Retina (tissue), 1 donor: ENCODE results near the gene CTNNBL1.

ENCODE experiments used
- DNase-seq: peaks from one replicate; pipeline ENCODE4 v3.0.0-alpha.2; 2016

The CTNNBL1 gene

DNA sequence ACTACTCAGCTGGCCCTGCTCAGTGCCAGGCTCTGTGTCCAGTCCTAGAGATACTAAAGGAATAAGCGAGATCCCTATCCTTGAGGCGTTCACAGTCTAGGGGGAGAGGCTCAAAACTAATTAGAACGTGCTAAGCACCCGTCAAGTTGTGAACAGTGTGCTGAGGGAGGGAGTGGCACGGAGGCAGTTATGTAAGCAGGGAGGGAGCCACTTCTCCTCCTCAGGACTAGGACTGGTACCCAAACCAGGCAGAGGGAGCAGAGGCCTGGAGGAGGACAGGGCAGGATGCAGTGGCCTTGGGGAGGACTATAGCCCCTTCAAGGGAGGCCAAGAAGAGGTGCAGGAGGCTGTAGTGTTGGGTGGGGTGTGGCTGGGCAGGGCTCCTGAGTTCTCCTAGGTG is 169.5 kb downstream of the CTNNBL1 start:
- no peak for DNase-seq

DNA sequence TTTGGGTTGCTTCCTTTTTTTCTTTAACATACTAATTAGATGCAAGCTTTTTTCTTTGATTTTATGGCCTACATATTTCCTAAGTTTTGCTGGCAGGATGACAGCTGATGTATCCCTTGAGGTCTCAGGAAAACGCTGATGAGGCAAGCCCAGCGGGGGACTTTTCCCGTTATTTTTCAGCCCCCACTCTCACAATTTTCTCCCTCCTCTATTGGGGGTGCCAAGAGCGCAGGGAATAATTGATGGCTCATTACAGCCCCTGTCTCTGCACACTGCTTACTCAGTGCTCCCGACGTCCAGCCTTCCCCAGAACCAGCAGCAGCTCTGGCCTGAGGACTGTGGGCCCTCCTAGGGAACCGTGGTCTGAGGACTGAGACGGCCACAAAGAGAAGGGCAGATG is 170.5 kb downstream of the CTNNBL1 start:
- peak; percentile 76 for DNase-seq

DNA sequence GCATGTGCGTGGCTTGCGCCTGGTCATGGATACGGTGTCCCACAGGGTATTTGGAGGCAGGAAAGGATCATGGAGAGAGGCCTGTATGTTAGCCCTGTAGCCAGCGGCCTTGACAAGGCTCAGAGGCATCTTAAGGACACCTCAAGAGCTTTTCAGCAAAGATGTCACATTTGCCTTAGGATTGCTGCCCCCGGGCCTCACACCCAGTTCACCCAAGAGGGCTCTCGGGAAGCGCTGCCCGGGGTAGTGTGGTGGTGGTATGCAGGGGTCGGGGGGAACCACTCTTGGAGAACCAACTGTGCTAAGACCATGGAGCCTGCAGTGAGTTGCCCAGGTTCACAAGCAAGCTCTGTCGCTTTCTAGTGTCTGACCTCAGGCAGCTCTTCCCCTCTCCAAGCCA is 172.2 kb downstream of the CTNNBL1 start:
- DNase-seq = no peak

DNA sequence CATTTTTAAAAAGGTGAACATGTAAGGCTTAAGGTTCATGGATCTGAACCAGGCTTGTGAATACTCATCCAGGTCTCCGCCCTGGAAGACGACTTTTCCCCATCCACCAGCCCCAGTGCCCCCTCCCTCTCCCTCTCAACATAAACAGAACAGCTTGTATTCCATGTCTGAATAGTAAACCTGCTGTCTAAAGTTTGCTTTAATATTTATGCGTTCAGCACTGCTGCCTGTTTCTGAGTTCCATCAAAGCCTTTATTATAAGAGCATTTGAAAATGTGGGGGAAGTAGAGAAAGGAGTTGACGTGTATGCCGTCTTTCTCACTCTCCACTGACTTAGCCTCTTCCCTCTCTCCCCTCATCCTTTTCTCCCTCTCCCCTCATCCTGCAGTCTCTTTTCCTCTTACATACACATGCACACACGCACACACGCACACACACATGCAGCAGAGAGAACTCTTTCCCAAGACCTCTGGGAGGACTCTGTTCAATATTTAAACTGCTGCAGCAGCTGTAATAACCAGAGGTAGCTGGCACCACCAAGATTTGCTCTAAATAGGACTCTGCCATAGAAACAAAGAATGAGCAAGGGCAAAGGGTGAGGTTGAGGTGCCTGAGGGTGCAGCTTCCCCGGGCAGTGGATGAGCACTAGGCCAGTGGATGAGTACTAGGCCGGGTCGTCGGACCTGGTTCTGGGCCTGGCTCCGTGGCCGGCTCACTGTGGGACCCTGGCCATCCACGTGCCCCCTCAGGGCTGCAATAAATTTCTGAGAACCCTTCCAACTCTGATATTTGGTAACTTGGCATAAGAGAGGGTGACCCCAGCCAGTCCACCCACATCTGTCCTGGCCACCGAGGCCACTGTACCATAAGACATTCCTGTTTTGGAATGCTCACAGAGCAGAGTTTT is 173.7 kb downstream of the CTNNBL1 start:
- DNase-seq = no peak

DNA sequence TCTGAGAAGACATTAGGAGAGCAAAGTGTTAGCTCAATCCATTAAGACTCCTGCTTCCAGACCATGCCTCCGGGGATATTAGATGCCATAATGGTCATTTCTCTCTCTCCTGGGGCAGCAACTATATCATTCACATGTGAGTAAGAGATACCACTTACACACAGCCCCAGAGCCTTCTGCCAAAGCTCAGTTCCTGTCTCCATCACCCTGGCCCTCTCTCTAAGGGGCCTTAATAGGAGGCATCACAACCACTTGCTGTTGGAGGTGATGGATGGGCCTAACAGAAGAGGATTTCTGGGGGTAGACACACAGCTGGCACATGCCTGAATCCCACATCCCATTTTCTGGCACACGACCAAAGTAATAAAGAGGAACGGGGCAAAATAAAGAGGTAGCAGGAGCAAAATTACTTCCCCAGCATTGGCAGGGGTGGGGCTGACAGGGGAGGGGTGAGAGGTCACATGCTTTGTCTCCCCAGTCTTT is 175.1 kb downstream of the CTNNBL1 start:
- DNase-seq = no peak

DNA sequence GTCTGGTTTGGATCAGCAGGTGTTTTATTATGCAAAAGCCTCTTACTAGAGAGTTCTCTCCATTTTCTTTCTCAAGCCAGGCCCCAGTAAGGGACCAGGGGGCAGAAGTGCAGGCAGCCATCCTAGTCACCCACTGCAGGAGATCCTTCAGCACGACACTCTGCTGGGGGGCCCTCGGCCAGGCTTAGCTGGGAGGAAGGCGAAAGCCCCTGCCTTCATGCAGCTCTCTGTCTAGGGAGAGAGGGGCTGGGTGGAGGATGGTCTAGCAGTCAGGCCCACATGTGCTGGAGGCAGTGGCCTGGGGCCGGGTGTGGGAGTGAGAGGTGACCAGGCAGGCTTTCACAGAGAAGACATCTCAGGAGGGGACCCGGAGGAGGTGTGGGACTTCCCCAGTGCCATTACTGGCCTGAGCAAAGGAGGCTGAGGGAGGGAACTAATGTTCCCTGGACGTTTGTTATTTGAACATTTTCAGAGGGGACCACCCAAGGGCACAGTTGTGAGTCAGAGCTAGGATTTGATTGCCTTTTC is 175.6 kb downstream of the CTNNBL1 start:
- no peak for DNase-seq

DNA sequence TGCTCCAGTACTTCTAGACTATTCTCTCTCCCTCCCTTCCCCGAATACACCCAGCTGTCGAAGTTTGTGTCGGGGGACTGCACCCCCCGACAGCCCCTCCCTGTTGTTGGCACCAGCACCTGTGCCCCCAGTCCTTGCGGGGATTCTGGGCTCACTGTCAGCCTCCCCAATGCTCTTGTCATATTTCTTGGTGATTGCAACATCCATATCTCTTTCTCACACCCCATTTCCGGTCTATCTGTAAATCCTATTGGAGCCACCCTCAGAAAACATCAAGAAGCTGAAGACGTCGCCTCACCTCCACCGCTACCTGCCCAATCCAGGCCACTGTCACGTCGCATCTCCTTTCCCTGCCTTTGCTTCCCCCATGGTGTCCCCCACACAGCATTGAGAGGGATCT is 176.5 kb downstream of the CTNNBL1 start:
- no peak for DNase-seq

DNA sequence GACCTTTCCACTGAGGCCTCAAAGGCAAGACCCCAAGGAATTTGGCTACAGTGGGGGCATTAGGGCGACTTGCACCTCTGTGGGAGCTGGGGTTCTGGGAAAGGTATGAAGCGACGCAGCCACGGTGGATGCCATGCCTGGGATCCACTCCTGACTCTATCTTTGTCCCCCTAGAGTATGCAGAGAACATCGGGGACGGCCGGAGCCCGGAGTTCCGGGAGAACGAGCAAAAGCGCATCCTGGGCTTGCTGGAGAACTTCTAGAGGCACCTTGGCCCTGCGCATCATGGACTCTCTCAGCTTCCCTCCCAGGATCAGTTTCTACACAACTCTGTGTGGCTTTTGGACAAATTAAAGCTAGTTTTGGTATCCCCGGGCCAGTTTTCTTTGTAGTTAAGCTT is 177.9 kb downstream of the CTNNBL1 start:
- DNase-seq = no peak

DNA sequence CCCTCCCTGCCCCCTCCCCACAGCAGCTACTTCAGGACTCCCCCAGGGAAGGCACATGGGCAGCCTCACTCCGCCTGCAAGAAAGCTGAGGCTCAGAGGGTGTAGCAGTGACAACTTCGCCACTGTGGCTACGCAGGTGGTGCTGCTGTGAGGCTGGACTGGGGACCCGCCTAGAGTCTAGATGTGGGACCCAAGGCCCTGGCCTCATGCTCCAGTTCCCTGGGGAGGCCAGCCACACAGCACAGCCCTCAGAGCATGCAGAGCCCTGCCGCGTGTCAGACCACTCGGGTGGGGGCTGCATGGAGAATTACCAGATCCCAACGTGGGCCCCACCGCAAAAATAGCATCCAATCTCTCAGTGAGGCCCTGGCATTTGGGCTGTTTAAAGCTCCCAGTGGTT is 178.3 kb downstream of the CTNNBL1 start:
- no peak for DNase-seq

DNA sequence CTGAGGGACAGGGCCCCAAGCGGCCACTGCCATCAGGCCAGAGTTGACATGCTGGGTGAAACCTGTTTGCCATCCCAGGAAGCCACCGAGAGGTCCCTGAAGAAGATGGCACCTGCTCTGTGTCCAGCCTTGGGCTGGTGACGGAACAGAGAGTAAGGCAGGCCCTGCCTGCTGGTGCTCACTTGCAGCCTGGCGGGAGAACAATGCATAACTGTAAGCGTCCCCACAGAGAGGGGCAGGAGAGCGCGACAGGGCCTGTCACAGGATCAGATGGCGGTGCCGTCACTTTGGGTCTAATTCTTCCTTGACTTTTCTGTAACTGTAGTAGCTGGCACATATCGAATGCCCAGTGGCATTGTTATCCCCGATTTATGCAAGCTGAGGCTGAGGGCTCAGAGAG is 180.1 kb downstream of the CTNNBL1 start:
- DNase-seq = no peak

DNA sequence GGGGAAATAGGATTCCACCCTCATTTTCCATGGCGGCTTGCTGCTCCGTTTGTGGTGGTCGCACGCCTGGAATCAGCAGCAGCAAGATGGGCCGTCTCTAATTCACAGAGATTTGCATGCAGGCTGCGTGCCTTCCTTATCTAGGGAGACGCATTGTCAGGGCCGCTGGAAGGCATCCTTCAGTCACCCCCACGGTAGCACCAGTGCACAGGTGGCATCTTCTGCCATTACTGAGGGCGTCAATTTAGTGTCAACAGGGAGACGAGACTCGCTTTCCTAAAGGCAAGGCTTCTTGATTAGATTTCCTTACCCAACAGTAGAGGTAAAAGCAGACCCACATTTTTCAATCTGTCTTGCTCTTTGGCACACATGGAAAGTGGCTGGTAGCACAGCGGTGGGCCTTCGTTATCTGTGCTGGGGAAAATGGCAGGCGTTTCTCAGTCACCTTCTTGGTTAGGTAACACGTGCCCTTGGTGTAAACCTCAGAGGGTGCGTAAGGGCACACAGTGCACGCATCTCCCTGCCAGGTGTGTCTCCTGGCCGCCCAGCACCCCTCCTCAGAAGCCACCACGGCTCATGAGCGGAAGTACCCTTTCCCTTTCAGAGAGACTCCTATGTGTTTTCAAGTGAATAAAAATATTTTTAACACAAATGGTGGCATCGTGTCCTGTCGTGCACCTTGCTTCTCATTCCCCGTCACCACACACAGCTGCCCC is 181.8 kb downstream of the CTNNBL1 start:
- DNase-seq = no peak

DNA sequence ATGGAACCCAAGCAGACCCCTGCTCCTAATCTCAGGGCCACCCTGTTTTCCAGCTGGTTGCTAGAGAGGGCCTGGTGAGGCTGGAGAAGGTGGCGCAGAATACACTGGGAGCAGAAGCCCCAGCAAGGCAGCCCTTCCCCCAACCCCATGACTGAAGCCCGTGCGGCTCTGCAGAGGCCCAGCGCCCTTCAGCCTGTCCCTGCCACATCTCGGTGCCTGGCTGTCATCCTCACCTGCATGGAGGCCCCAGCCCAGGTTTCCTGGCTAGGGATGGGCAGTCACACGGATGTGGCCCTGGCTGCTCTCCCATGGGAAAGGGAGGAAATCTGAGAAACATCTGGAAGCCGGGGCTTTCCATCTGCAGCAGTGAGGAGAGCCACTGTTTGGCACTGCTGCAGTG is 183.0 kb downstream of the CTNNBL1 start:
- DNase-seq = no peak

DNA sequence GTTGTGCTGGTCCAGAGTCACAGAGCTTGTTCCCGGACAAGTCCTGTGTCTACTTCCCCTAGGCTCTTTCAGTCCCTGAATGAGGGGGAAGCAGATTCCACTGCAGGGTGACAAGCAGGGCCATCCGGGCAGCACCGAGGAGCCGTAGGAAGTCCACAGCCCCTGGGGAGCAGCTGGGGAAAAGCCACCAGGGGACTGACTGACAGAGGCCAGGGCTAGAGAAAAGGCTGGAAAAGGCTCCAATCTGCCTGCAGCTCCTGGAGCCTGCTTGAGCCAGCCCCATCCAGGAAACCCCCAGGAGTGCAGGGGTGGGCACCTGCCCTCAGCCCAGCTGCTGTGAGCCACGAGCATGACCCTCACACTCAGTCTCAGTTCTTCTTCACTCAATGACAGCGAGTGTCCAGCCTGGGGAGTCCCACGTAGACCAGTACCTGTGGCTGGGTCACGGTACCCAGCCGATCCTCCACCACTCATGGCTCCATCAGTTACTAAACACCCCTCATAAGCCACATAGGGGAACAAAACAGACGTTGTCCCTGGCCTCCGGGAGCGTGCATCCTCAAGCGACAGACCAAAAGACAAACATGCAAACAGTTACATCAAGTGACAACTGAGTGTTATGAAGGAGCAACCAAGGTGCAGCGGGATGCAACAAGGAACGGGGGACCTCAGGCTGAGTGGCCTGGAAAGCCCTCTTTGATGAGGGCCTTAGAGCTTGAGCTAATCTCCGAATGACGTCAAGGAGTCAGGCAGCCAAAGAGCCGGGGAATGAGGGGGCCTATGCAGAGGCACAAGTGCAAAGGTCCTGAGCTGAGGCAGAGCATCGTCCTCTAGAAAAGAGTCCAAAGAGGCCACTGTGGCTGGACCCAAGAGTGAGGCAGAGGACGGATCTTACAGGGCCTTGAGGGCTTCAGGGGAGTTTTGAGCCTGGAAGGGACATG is 184.3 kb downstream of the CTNNBL1 start:
- no peak for DNase-seq

DNA sequence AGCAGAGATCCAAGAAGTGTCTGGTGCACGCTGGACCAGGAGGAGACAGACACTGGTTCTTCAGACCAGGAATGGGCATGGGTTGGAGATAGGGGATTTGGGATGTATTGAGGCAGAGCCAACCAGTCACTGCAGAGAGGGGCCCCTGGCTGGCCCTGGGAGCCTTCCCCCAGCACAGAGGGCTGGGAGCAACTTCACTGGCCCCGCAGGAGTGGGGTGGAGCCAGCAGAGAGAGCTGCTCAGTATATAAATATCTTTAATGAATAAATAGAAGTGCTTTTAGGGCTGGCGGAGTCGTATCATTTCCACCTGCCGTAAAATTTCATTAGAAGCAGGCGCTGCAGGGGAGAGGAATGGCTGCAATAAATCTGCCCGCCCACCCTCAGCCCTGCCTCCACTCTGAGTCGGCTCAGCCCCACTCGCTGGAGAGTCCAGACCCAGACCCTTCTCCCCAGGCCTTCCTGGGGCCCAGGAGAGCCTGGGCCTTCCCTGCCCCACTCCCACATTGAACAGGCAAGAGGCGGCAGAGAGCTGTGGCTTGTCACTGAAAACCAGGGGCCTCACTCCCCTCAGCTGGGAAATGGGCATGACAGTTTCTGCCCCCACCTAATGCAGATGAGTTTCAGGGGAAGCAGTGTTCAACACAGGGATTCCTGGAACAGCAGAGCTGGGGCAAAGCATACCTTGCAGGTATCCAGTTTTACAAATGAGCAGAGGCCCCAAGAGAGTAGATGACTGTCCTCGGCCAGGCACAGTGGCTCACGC is 185.2 kb downstream of the CTNNBL1 start:
- DNase-seq = no peak

DNA sequence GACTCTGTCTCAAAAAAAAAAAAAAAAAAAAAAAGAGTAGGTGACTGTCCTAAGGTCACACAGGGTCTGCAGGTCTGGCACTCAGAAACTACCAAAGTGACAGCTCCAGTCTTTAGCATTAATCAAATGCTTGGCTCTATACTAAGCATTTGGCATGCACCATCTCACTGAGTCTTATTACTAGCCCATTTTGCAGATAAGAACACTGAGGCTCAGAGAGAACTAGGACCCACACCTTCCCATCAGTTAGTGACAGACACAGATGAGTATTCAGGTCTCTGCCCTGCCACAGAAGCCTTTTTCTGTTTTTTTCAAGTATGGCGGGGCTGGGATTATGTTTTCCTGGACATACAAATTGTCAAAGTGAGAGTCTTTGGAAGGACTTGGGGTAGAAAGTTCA is 186.0 kb downstream of the CTNNBL1 start:
- no peak for DNase-seq

DNA sequence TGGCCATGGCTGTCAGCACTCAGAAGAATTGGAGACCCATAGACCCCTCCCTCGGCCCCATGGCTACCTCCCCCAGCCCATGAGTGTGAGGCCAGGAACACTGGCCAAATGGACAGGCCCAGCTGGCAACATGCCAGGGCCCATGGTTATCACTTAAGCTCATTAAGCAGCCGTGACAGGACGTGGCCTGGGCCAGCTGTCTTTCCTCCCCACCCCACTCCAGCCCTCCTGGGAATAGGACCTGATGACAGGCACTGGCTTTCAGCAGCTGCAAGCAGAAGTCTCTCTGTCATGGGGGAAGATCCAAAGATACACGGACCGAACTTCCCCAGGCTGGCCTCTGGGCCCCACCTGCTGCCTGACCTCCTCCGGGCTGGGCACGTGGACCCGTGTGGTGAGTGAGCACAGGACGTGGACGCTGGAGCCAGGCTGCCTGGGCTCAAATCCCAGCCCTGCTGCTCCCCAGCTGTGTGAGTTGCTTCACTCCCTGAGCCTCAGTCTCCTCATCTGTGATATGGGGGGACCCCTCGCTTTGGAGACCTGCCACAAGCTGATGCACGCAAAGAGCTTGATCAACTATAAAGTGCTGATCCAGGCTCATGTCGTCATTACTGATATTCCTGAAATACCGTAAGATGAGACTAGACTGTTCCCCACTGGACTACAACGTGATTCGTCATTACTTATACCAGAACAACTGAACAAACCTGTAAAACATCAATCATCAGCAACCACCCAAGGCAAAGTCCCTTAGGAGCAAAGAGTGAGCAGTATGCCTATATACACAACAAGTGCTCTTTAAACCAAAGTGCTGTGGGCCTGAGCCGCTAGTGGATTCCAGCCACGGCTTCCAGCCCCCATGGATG is 187.1 kb downstream of the CTNNBL1 start:
- peak; percentile 87 for DNase-seq

DNA sequence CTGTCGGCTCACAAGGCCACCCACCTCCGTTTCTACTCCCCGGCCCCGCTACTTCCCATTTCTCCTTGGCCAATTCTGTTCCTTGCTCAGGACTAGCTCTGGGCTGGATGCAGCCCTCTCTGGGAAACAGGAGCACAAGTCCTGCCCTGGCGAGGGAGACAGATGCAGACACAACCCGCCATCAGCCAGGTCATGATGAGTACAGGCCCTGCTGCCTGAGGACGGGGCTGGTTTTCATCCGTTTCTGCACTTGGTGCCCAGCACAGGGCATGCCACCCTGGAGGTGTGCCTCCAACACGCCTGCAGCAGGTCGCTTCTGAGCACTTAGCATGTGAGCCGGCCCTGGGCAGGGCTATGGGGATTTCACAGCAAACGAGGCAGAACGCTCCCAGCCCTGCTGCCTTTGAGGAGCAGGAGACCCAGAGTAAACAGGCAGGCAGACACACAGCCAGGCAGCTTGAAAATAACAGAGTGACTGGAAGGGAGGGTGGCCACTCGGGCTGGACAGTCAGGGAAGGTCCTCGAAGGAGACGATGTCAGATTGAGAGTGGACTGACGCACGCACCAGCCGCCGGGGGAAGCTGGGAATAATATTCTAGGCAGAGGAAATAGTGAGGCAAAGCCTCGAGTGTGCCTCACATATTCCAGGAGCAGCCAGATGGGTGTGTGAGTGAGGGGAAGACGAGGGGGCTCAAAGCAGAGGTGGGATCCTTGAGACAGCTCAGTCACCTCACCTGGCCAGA is 187.9 kb downstream of the CTNNBL1 start:
- peak; percentile 59 for DNase-seq

DNA sequence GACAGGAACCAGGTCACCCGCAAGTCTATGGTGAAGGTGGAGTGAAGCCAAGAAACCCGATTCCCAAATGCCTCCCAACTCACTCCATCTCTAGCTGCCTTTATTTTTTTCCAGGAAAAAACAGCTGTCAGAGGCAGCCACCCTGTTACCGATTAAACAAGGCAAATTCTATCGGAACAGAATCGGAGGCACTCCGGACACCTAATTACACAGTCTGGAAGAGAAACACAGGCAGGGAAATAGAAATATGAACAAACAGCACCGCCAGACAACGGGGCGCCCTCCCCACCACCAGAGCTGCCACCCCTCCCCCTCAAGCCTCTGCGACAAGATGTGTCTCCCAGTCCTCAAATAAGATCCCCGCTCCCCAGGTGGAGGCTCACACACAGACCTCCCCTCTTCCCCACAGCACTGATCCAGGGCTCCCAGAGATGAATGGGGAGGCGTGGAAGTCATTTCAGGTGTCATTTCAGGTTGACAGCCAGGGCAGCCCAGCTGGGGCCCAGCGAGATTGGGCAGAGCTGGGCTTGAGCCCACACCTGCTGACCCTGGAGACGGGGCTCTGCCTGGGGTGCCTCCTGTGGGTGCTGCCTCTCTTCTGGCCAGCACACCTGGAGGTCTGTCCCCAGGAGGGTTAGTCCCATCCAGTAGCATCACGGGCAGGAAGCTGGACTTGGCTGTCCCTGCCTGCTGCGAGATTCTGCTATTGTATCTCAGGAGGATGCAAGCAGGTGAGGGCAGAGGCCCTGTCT is 189.3 kb downstream of the CTNNBL1 start:
- no peak for DNase-seq

DNA sequence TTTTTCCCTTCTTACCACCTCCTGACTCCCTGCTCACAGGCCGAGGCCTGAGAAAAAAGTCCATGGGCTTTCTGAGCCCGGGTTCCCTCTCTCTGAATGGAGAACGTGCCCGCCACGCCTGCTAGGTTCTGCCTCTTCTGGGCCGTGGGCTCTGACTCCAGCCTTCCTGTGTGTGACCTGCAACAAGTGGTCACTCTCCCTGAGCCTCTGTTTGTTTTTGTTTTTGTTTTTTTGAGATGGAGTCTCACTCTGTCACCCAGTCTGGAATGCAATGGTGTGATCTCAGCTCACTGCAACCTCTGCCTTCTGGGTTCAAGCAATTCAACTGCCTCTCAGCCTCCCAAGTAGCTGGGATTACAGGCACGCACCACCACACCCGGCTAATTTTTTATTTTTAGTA is 191.2 kb downstream of the CTNNBL1 start:
- DNase-seq = no peak
